Uterus (tissue), 4 donors: Measurements from ENCODE around the gene GHSR. TPM values are rescaled to one million over a fixed set of nuclear protein-coding genes. Genes with fewer than 3 reads are reported as not detected.

Experiments
- DNase-seq, 2 donors: peaks; one replicate each; pipeline ENCODE4 v3.0.0-alpha.2; 2019 to 2020
- H3K27ac ChIP-seq, 2 donors: fragments of 200-600 bp; sonication (generic); 1 replicate in 1 of 2; 2 replicates in 1 of 2; pipeline ENCODE4 v1.5.1; 2016 to 2018
- H3K27me3 ChIP-seq, 2 donors: fragments of 200-600 bp; sonication (generic); one replicate each; pipeline ENCODE4 v1.5.1; 2018 to 2019; ENCODE audit warnings: control low read depth in 1 of 2
- H3K36me3 ChIP-seq, 2 donors: fragments of 200-600 bp; sonication (generic); one replicate each; pipeline ENCODE4 v1.5.1; 2019; ENCODE audit warnings: control low read depth in 1 of 2
- H3K4me1 ChIP-seq, 2 donors: fragments of 200-600 bp; sonication (generic); one replicate each; pipeline ENCODE4 v1.5.1; 2018 to 2019; ENCODE audit warnings: control low read depth in 1 of 2
- H3K4me3 ChIP-seq, 2 donors: fragments of 200-600 bp; sonication (generic); 1 replicate in 1 of 2; 2 replicates in 1 of 2; pipeline ENCODE4 v1.5.1; 2018 to 2019; ENCODE audit warnings: mild to moderate bottlenecking in 1 of 2
- H3K9me3 ChIP-seq, 2 donors: fragments of 200-600 bp; sonication (generic); one replicate each; pipeline ENCODE4 v1.5.1; 2019; ENCODE audit warnings: control low read depth in 1 of 2
- POLR2A ChIP-seq, 2 donors: fragments of 450-650 bp; IDR thresholded peaks; one replicate each; pipeline ENCODE4 v1.6.1; 2016; ENCODE audit warnings: antibody characterized with exemption in 2 of 2, mild to moderate bottlenecking in 1 of 2, moderate library complexity in 1 of 2
- intact Hi-C: fragments of 100-400 bp; cut with DNase I; formaldehyde crosslinking; loops from one replicate; pipeline ENCODE4 v1.15.1; 2023; ENCODE audit warnings: low total_unique reads
- total RNA-seq, 4 donors: library from RNA; depleted of rRNA in 3 of 4; stranded (reverse); fragments of >200 nt in 3 of 4; gene quantifications; one replicate each; pipeline versions ENCODE4 v1.1.0 to v1.2.4, GENCODE V29; 2014 to 2023
- TF ChIP-seq, protein P1 (sequence below), 4 experiments: fragments of 200-600 bp in 2 of 4; fragments of 450-650 bp in 2 of 4; sonication (generic) in 2 of 4; IDR thresholded peaks; one replicate each; pipeline ENCODE4 v1.5.1; 2016 to 2019; ENCODE audit warnings: antibody characterized with exemption in 4 of 4, mild to moderate bottlenecking in 2 of 4, moderate library complexity in 1 of 4
- donor health status: DM: yes; HTN: yes; CAD: no.

GHSR gene
- total RNA-seq, 4 donors from 2014 or later, result not detected

GRCh38 chr3:172471903-172472302 lies 23.6 kb upstream of the GHSR start:
- no peaks in the 10 kb centered on the region for H3K9me3 ChIP-seq
- no peaks in the 10 kb centered on the region for H3K4me1 ChIP-seq
- no peak for DNase-seq
- intact Hi-C loops, result no loop called here
- H3K27me3 ChIP-seq, result no peaks in the 10 kb centered on the region
- no peaks in the 10 kb centered on the region for H3K36me3 ChIP-seq
- TF ChIP-seq POLR2A (IDR thresholded peaks at IDR 0.05), result no peak
- TF ChIP-seq, protein P1, sequence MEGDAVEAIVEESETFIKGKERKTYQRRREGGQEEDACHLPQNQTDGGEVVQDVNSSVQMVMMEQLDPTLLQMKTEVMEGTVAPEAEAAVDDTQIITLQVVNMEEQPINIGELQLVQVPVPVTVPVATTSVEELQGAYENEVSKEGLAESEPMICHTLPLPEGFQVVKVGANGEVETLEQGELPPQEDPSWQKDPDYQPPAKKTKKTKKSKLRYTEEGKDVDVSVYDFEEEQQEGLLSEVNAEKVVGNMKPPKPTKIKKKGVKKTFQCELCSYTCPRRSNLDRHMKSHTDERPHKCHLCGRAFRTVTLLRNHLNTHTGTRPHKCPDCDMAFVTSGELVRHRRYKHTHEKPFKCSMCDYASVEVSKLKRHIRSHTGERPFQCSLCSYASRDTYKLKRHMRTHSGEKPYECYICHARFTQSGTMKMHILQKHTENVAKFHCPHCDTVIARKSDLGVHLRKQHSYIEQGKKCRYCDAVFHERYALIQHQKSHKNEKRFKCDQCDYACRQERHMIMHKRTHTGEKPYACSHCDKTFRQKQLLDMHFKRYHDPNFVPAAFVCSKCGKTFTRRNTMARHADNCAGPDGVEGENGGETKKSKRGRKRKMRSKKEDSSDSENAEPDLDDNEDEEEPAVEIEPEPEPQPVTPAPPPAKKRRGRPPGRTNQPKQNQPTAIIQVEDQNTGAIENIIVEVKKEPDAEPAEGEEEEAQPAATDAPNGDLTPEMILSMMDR (IDR thresholded peaks at IDR 0.05), result no peak
- H3K27ac ChIP-seq, result no peak overlapping the region
- no peak overlapping the region for H3K4me3 ChIP-seq

GRCh38 chr3:172470588-172470987 lies 22.3 kb upstream of the GHSR start:
- H3K27me3 ChIP-seq, result no peaks in the 10 kb centered on the region
- no peak overlapping the region for H3K27ac ChIP-seq
- intact Hi-C loops, result no loop called here
- DNase-seq, result no peak
- no peaks in the 10 kb centered on the region for H3K9me3 ChIP-seq
- no peaks in the 10 kb centered on the region for H3K4me1 ChIP-seq
- H3K4me3 ChIP-seq, result no peak overlapping the region
- TF ChIP-seq, protein P1 (IDR thresholded peaks at IDR 0.05), result no peak
- no peaks in the 10 kb centered on the region for H3K36me3 ChIP-seq

GRCh38 chr3:172467170-172467824 lies 19.0 kb upstream of the GHSR start:
- Histone ChIP-seq H3K27ac (no peak overlapping the region), H3K4me1 (no peaks in the 10 kb centered on the region), H3K27me3 (no peaks in the 10 kb centered on the region), H3K4me3 (no peak overlapping the region), H3K36me3 (no peaks in the 10 kb centered on the region), H3K9me3 (no peaks in the 10 kb centered on the region)
- DNase-seq, result no peak
- intact Hi-C loops, result no loop called here
- TF ChIP-seq POLR2A (IDR thresholded peaks at IDR 0.05), result no peak
- TF ChIP-seq, protein P1 (IDR thresholded peaks at IDR 0.05), result no peak

- DNase-seq, result no peak
- H3K9me3 ChIP-seq, result no peaks in the 10 kb centered on the region
- no peaks in the 10 kb centered on the region for H3K27me3 ChIP-seq
- H3K4me3 ChIP-seq, result no peak overlapping the region
- intact Hi-C loops, result no loop called here
- H3K36me3 ChIP-seq, result no peaks in the 10 kb centered on the region
- no peaks in the 10 kb centered on the region for H3K4me1 ChIP-seq
- no peak overlapping the region for H3K27ac ChIP-seq
- no peak for TF ChIP-seq POLR2A (IDR thresholded peaks at IDR 0.05)
- TF ChIP-seq, protein P1 (IDR thresholded peaks at IDR 0.05), result no peak
These were observed 18.4 kb upstream of the GHSR start for GRCh38 chr3:172466553-172467130.

- Histone ChIP-seq H3K4me3 (no peak overlapping the region), H3K36me3 (no peaks in the 10 kb centered on the region), H3K4me1 (no peaks in the 10 kb centered on the region), H3K9me3 (no peaks in the 10 kb centered on the region), H3K27me3 (no peaks in the 10 kb centered on the region), H3K27ac (no peak overlapping the region)
- no peak for TF ChIP-seq POLR2A (IDR thresholded peaks at IDR 0.05)
- TF ChIP-seq, protein P1 (IDR thresholded peaks at IDR 0.05), result no peak
- intact Hi-C loops, result no loop called here
- no peak for DNase-seq
These were observed 17.0 kb upstream of the GHSR start for GRCh38 chr3:172465281-172465680.
